Esophagus mucosa (tissue), 1 donor: Measurements from ENCODE around the gene PTGIR. TPM values are rescaled to one million over a fixed set of nuclear protein-coding genes. Genes with fewer than 3 reads are reported as not detected.

ENCODE experiments used
- ATAC-seq: fragments of 200-7000 bp; cut with Tn5 transposase; one replicate; pipeline ENCODE4 v1.9.1; 2020
- total RNA-seq: library from RNA; stranded (reverse); gene quantifications from one replicate; pipeline ENCODE4 v1.2.4, GENCODE V29; 2023
- donor health status: DM: yes; HTN: yes; CAD: no.

The PTGIR gene
- 0.12 TPM for total RNA-seq

GRCh38 chr19:46624958-46625661 is at the start of gene PTGIR:
PTGIR (minus strand) TSS chr19:46625089; CDS start chr19:46624225, 864 bp downstream.
- peak; percentile 9 for ATAC-seq

- ATAC-seq: no peak
Measured at GRCh38 chr19:46670813-46671212, 45.9 kb upstream of the PTGIR start.

- no peak for ATAC-seq
Measured at GRCh38 chr19:46668662-46669061, 43.8 kb upstream of the PTGIR start.

GRCh38 chr19:46665072-46665471 is 40.2 kb upstream of the PTGIR start:
- ATAC-seq: no peak

- ATAC-seq: peak; percentile 66
Measured at GRCh38 chr19:46661735-46662592, 37.1 kb upstream of the PTGIR start.

- peak; percentile 97 for ATAC-seq
Measured at GRCh38 chr19:46661020-46661731, 36.3 kb upstream of the PTGIR start, which contains the start of gene DACT3. DACT3 (minus strand) TSS chr19:46661182; CDS start chr19:46661064, 118 bp downstream.

GRCh38 chr19:46660551-46661019 is 35.7 kb upstream of the PTGIR start:
- ATAC-seq: peak; percentile 1

GRCh38 chr19:46660008-46660517 is 35.2 kb upstream of the PTGIR start:
- ATAC-seq: no peak

GRCh38 chr19:46659151-46660007 is 34.5 kb upstream of the PTGIR start:
- no peak for ATAC-seq

- ATAC-seq: no peak
Measured at GRCh38 chr19:46656541-46656940, 31.7 kb upstream of the PTGIR start.

GRCh38 chr19:46654621-46655152 is 29.8 kb upstream of the PTGIR start:
- ATAC-seq: no peak

- ATAC-seq: no peak
Measured at GRCh38 chr19:46650445-46650844, 25.6 kb upstream of the PTGIR start.

- ATAC-seq: no peak
Measured at GRCh38 chr19:46648961-46649960, 24.4 kb upstream of the PTGIR start.

- no peak for ATAC-seq
Measured at GRCh38 chr19:46648060-46648960, 23.4 kb upstream of the PTGIR start.

GRCh38 chr19:46646402-46646801 is 21.5 kb upstream of the PTGIR start:
- no peak for ATAC-seq

- no peak for ATAC-seq
Measured at GRCh38 chr19:46644720-46645119, 19.8 kb upstream of the PTGIR start.

- ATAC-seq: no peak
Measured at GRCh38 chr19:46640656-46641055, 15.8 kb upstream of the PTGIR start.

- peak; percentile 3 for ATAC-seq
Measured at GRCh38 chr19:46639358-46640182, 14.7 kb upstream of the PTGIR start.
